ENCODE data around the gene ARHGAP33.

Gene ARHGAP33

GRCh38 chr19:35784503-35785338 is 9.4 kb downstream of the ARHGAP33 start:
- Histone ChIP-seq H3K27ac (no peak overlapping the region), H3K27me3 (replicated peaks) (no peaks in the 10 kb centered on the region), H3K36me3 (replicated peaks) (no peaks in the 10 kb centered on the region), H3K4me3 (ENCODE audit: low read depth, low read length) (no peak overlapping the region)
- in situ Hi-C loops (cut with HindIII; ENCODE audit: low pct_ligation_motif_present, low sequenced_read_pairs) = no loop called here
- TF ChIP-seq, protein P1, sequence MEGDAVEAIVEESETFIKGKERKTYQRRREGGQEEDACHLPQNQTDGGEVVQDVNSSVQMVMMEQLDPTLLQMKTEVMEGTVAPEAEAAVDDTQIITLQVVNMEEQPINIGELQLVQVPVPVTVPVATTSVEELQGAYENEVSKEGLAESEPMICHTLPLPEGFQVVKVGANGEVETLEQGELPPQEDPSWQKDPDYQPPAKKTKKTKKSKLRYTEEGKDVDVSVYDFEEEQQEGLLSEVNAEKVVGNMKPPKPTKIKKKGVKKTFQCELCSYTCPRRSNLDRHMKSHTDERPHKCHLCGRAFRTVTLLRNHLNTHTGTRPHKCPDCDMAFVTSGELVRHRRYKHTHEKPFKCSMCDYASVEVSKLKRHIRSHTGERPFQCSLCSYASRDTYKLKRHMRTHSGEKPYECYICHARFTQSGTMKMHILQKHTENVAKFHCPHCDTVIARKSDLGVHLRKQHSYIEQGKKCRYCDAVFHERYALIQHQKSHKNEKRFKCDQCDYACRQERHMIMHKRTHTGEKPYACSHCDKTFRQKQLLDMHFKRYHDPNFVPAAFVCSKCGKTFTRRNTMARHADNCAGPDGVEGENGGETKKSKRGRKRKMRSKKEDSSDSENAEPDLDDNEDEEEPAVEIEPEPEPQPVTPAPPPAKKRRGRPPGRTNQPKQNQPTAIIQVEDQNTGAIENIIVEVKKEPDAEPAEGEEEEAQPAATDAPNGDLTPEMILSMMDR (IDR thresholded peaks at IDR 0.05; ENCODE audit: low read depth, low read length, missing control alignments) = no peak
- DNase-seq = no peak

GRCh38 chr19:35785339-35785627 is 9.9 kb downstream of the ARHGAP33 start:
- Histone ChIP-seq H3K27ac (no peak overlapping the region), H3K4me3 (ENCODE audit: low read depth, low read length) (no peak overlapping the region), H3K36me3 (replicated peaks) (no peaks in the 10 kb centered on the region), H3K27me3 (replicated peaks) (no peaks in the 10 kb centered on the region)
- TF ChIP-seq, protein P1 (IDR thresholded peaks at IDR 0.05; ENCODE audit: low read depth, low read length, missing control alignments) = no peak
- DNase-seq = no peak
- in situ Hi-C loops (cut with HindIII; ENCODE audit: low pct_ligation_motif_present, low sequenced_read_pairs) = no loop called here

DNA sequence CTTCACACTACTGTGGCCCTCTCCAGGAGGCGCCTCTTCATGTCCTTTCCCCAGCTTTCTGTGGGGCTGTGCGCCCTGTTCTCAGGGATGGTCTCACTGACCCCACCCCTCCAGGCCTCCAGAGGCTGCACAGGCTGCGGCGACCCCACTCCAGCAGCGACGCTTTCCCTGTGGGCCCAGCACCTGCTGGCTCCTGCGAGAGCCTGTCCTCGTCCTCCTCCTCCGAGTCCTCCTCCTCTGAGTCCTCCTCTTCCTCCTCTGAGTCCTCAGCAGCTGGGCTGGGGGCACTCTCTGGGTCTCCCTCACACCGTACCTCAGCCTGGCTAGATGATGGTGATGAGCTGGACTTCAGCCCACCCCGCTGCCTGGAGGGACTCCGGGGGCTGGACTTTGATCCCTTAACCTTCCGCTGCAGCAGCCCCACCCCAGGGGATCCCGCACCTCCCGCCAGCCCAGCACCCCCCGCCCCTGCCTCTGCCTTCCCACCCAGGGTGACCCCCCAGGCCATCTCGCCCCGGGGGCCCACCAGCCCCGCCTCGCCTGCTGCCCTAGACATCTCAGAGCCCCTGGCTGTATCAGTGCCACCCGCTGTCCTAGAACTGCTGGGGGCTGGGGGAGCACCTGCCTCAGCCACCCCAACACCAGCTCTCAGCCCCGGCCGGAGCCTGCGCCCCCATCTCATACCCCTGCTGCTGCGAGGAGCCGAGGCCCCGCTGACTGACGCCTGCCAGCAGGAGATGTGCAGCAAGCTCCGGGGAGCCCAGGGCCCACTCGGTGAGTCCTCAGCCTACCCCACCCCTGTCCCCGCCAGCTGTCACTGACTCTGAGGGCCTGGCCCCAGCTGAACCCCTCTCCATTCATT is 11.2 kb downstream of the ARHGAP33 start:
- in situ Hi-C loops (cut with HindIII; ENCODE audit: low pct_ligation_motif_present, low sequenced_read_pairs) = no loop called here
- no peak for DNase-seq
- H3K27ac ChIP-seq = no peak overlapping the region
- TF ChIP-seq, protein P1 (IDR thresholded peaks at IDR 0.05; ENCODE audit: low read depth, low read length, missing control alignments) = no peak
- no peaks in the 10 kb centered on the region for H3K36me3 ChIP-seq (replicated peaks)
- no peaks in the 10 kb centered on the region for H3K27me3 ChIP-seq (replicated peaks)
- H3K4me3 ChIP-seq (ENCODE audit: low read depth, low read length) = no peak overlapping the region

DNA sequence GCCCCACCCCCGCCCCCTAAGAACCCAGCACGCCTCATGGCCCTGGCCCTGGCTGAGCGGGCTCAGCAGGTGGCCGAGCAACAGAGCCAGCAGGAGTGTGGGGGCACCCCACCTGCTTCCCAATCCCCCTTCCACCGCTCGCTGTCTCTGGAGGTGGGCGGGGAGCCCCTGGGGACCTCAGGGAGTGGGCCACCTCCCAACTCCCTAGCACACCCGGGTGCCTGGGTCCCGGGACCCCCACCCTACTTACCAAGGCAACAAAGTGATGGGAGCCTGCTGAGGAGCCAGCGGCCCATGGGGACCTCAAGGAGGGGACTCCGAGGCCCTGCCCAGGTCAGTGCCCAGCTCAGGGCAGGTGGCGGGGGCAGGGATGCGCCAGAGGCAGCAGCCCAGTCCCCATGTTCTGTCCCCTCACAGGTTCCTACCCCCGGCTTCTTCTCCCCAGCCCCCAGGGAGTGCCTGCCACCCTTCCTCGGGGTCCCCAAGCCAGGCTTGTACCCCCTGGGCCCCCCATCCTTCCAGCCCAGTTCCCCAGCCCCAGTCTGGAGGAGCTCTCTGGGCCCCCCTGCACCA is 11.9 kb downstream of the ARHGAP33 start:
- in situ Hi-C loops (cut with HindIII; ENCODE audit: low pct_ligation_motif_present, low sequenced_read_pairs) = no loop called here
- TF ChIP-seq, protein P1 (IDR thresholded peaks at IDR 0.05; ENCODE audit: low read depth, low read length, missing control alignments) = no peak
- Histone ChIP-seq H3K36me3 (replicated peaks) (no peaks in the 10 kb centered on the region), H3K27me3 (replicated peaks) (no peaks in the 10 kb centered on the region), H3K4me3 (ENCODE audit: low read depth, low read length) (no peak overlapping the region), H3K27ac (no peak overlapping the region)
- DNase-seq = no peak

DNA sequence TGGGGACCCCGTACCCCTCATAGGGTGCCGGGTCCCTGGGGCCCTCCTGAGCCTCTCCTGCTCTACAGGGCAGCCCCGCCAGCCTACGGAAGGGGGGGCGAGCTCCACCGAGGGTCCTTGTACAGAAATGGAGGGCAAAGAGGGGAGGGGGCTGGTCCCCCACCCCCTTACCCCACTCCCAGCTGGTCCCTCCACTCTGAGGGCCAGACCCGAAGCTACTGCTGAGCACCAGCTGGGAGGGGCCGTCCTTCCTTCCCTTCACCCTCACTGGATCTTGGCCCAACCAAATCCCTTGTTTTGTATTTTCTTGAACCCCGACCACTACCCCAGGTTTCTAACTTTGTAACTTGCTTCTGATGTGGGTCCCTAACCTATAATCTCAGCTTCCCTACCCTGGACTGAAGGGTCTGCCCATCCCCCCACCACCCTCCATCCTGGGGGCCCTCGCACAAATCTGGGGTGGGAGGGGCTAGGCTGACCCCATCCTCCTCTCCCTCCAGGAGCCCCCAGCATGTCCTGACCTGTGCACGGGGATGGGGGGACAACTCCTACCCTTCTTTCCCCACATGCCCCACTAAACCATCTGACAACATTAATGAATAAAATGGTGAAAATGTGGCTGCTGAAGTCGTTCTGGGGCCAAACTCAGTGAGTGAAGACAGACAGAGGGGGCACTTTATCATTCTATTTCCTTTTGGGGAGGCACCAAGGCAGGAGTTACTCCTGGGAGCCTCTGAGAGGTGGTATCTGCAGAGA is 13.0 kb downstream of the ARHGAP33 start:
- no peaks in the 10 kb centered on the region for H3K27me3 ChIP-seq (replicated peaks)
- TF ChIP-seq, protein P1 (IDR thresholded peaks at IDR 0.05; ENCODE audit: low read depth, low read length, missing control alignments) = no peak

More for the DNA sequence above, 13.0 kb downstream of the ARHGAP33 start:
- Histone ChIP-seq H3K27ac (no peak overlapping the region), H3K36me3 (replicated peaks) (no peaks in the 10 kb centered on the region), H3K4me3 (ENCODE audit: low read depth, low read length) (no peak overlapping the region)
- no peak for DNase-seq
- in situ Hi-C loops (cut with HindIII; ENCODE audit: low pct_ligation_motif_present, low sequenced_read_pairs) = no loop called here
